IMR-90 (cell line): Measurements from ENCODE around the gene PCSK6. TPM values are rescaled to one million over a fixed set of nuclear protein-coding genes. Genes with fewer than 3 reads are reported as not detected.

Experiments
- ATAC-seq: fragments of 200-7000 bp; cut with Tn5 transposase; 2 replicates; pipeline ENCODE4 v1.9.1; 2020; ENCODE audit warnings: low read depth, mild to moderate bottlenecking, moderate library complexity
- BruUV-seq: library from RNA; stranded (reverse); fragments of 400-500 nt; replicated peaks from 2 replicates; lab custom pipeline; 2021; lab: Mats Ljungman, UMichigan
- CTCF ChIA-PET: fragments of 300-600 bp; formaldehyde crosslinking; extraction: SDS; loops from one replicate; lab custom pipeline; 2021; ENCODE audit warnings: antibody characterized with exemption; lab: Yijun Ruan, JAX
- POLR2A ChIA-PET: fragments of 300-600 bp; sonication (Branson Sonifier 250); formaldehyde crosslinking; loops from one replicate; lab custom pipeline; 2022; ENCODE audit warnings: antibody characterized with exemption; ENCODE audit not compliant: unreplicated experiment; lab: Charles Lee
- DNase-seq: peaks from one replicate; pipeline ENCODE4 v3.0.0; 2013
- H2AFZ ChIP-seq: replicated peaks from 2 replicates; pipeline ENCODE3; 2013; ENCODE audit warnings: low read length, mild to moderate bottlenecking; ENCODE audit not compliant: poor library complexity
- H2AK5ac ChIP-seq: 2 replicates; pipeline ENCODE4 v1.6.1; 2013; ENCODE audit warnings: low read depth, low read length, inconsistent platforms
- H2AK9ac ChIP-seq: replicated peaks from 2 replicates; pipeline ENCODE3; 2013; ENCODE audit warnings: mild to moderate bottlenecking, low read depth, low read length, moderate library complexity; ENCODE audit not compliant: poor library complexity
- H2BK120ac ChIP-seq: 2 replicates; pipeline ENCODE4 v1.6.1; 2013; ENCODE audit warnings: low read depth, low read length, inconsistent platforms
- H2BK15ac ChIP-seq: 3 replicates; pipeline ENCODE4 v1.6.1; 2013; ENCODE audit warnings: low read depth, low read length, inconsistent platforms
- H2BK20ac ChIP-seq: 2 replicates; pipeline ENCODE4 v1.6.1; 2013; ENCODE audit warnings: low read depth, mild to moderate bottlenecking, inconsistent platforms, low read length, moderate library complexity
- H2BK5ac ChIP-seq: 2 replicates; pipeline ENCODE4 v1.6.1; 2013; ENCODE audit warnings: mild to moderate bottlenecking, low read depth, low read length, inconsistent platforms; ENCODE audit not compliant: poor library complexity, severe bottlenecking
- H3K14ac ChIP-seq: replicated peaks from 2 replicates; pipeline ENCODE4 v1.6.1; 2013; ENCODE audit warnings: low read depth, low read length, inconsistent platforms
- H3K18ac ChIP-seq: 2 replicates; pipeline ENCODE4 v1.6.1; 2013; ENCODE audit warnings: low read depth, low read length, control low read depth
- H3K23ac ChIP-seq: 2 replicates; pipeline ENCODE4 v1.6.1; 2013; ENCODE audit warnings: low read depth, low read length, inconsistent platforms
- H3K27ac ChIP-seq: 2 replicates; pipeline ENCODE4 v1.5.1; 2013; ENCODE audit warnings: mild to moderate bottlenecking, control low read depth, low read length; ENCODE audit not compliant: insufficient read depth
- H3K27me3 ChIP-seq: 2 replicates; pipeline ENCODE4 v1.6.1; 2013; ENCODE audit warnings: low read length; ENCODE audit not compliant: control insufficient read depth, insufficient read depth
- H3K36me3 ChIP-seq: 2 replicates; pipeline ENCODE4 v1.6.1; 2013; ENCODE audit warnings: low read length, mixed read lengths; ENCODE audit not compliant: control insufficient read depth, insufficient read depth
- H3K4ac ChIP-seq: 2 replicates; pipeline ENCODE4 v1.6.1; 2013; ENCODE audit warnings: low read depth, low read length, inconsistent platforms
- H3K4me1 ChIP-seq: 2 replicates; pipeline ENCODE4 v1.6.1; 2013; ENCODE audit warnings: low read length, mixed read lengths; ENCODE audit not compliant: control insufficient read depth, insufficient read depth
- H3K4me2 ChIP-seq: 2 replicates; pipeline ENCODE4 v1.6.1; 2013; ENCODE audit warnings: low read depth, mild to moderate bottlenecking, control low read depth, low read length, moderate library complexity
- H3K4me3 ChIP-seq: 2 replicates; pipeline ENCODE4 v1.5.1; 2013; ENCODE audit warnings: low read depth, mild to moderate bottlenecking, control low read depth, low read length, moderate library complexity; ENCODE audit not compliant: insufficient read depth
- H3K56ac ChIP-seq: 2 replicates; pipeline ENCODE4 v1.6.1; 2013; ENCODE audit warnings: low read length, inconsistent platforms; ENCODE audit not compliant: insufficient read depth; ENCODE audit errors: extremely low read depth
- H3K79me1 ChIP-seq, 2 experiments: 2 replicates each; pipeline ENCODE4 v1.6.1; 2013; ENCODE audit warnings: low read length in 2 of 2, inconsistent platforms in 1 of 2, low read depth in 1 of 2
- H3K9ac ChIP-seq: 2 replicates; pipeline ENCODE4 v1.6.1; 2013; ENCODE audit warnings: low read depth, low read length, control low read depth
- H3K9me1 ChIP-seq: 2 replicates; pipeline ENCODE4 v1.6.1; 2013; ENCODE audit warnings: low read length, inconsistent platforms; ENCODE audit not compliant: insufficient read depth
- H3K9me3 ChIP-seq: 2 replicates; pipeline ENCODE4 v1.6.1; 2013; ENCODE audit warnings: low read length; ENCODE audit not compliant: control insufficient read depth, insufficient read depth
- H4K20me1 ChIP-seq: 2 replicates; pipeline ENCODE4 v1.6.1; 2013; ENCODE audit warnings: low read length, inconsistent platforms; ENCODE audit not compliant: insufficient read depth
- H4K5ac ChIP-seq: 2 replicates; pipeline ENCODE4 v1.6.1; 2013; ENCODE audit warnings: mild to moderate bottlenecking, low read depth, low read length, control low read depth
- H4K8ac ChIP-seq, 2 experiments: 2 replicates each; pipeline ENCODE4 v1.6.1; 2013; ENCODE audit warnings: low read depth in 2 of 2, low read length in 2 of 2, control low read depth in 1 of 2, inconsistent platforms in 1 of 2
- H4K91ac ChIP-seq: 2 replicates; pipeline ENCODE4 v1.6.1; 2013; ENCODE audit warnings: low read depth, low read length, inconsistent platforms; ENCODE audit not compliant: insufficient read depth
- BHLHE40 ChIP-seq: fragments of 150-350 bp; IDR thresholded peaks from 2 replicates; pipeline ENCODE4 v1.6.1; 2016; ENCODE audit warnings: mild to moderate bottlenecking, low read depth, low read length
- CEBPB ChIP-seq: IDR thresholded peaks from 2 replicates; pipeline ENCODE4 v1.6.1; 2012; ENCODE audit warnings: low read depth, low read length, improper control_type of control experiment
- CHD1 ChIP-seq: IDR thresholded peaks from 2 replicates; pipeline ENCODE4 v1.6.1; 2012; ENCODE audit warnings: low read depth, low read length, improper control_type of control experiment
- CTCF ChIP-seq: conservative IDR thresholded peaks from 2 replicates; pipeline ENCODE4 v1.5.1; 2012; ENCODE audit warnings: mild to moderate bottlenecking, low read depth, low read length, improper control_type of control experiment
- ELK1 ChIP-seq: fragments of 150-350 bp; IDR thresholded peaks from 2 replicates; pipeline ENCODE4 v1.6.1; 2016; ENCODE audit warnings: low read depth, mild to moderate bottlenecking, low read length, moderate library complexity, borderline replicate concordance
- FOS ChIP-seq: fragments of 150-350 bp; IDR thresholded peaks from 2 replicates; pipeline ENCODE4 v1.6.1; 2016; ENCODE audit warnings: low read depth, low read length
- MAFK ChIP-seq: IDR thresholded peaks from 2 replicates; pipeline ENCODE4 v1.6.1; 2012; ENCODE audit warnings: low read depth, low read length, improper control_type of control experiment
- MAZ ChIP-seq: IDR thresholded peaks from 2 replicates; pipeline ENCODE4 v1.6.1; 2012; ENCODE audit warnings: low read depth, mild to moderate bottlenecking, low read length, improper control_type of control experiment, moderate library complexity, borderline replicate concordance
- MXI1 ChIP-seq: IDR thresholded peaks from 2 replicates; pipeline ENCODE4 v1.6.1; 2012; ENCODE audit warnings: low read depth, mild to moderate bottlenecking, low read length, moderate library complexity, borderline replicate concordance
- NFE2L2 ChIP-seq: fragments of 150-350 bp; IDR thresholded peaks from 2 replicates; pipeline ENCODE4 v1.6.1; 2016; ENCODE audit warnings: low read depth, mild to moderate bottlenecking, low read length
- POLR2A ChIP-seq: IDR thresholded peaks from 2 replicates; pipeline ENCODE4 v1.6.1; 2012; ENCODE audit warnings: mild to moderate bottlenecking, low read depth, low read length
- RAD21 ChIP-seq: IDR thresholded peaks from 2 replicates; pipeline ENCODE4 v1.6.1; 2012; ENCODE audit warnings: low read length, improper control_type of control experiment
- RCOR1 ChIP-seq: IDR thresholded peaks from 2 replicates; pipeline ENCODE4 v1.6.1; 2012; ENCODE audit warnings: mild to moderate bottlenecking, low read length, improper control_type of control experiment; ENCODE audit not compliant: insufficient replicate concordance
- RFX5 ChIP-seq: IDR thresholded peaks from 2 replicates; pipeline ENCODE4 v1.8.0; 2012; ENCODE audit warnings: low read depth, mild to moderate bottlenecking, low read length, moderate library complexity
- SMC3 ChIP-seq: fragments of 150-350 bp; IDR thresholded peaks from 2 replicates; pipeline ENCODE4 v1.6.1; 2016; ENCODE audit warnings: low read depth, mild to moderate bottlenecking, antibody characterized with exemption, low read length, moderate library complexity
- USF2 ChIP-seq: fragments of 150-350 bp; IDR thresholded peaks from 2 replicates; pipeline ENCODE4 v1.6.1; 2017; ENCODE audit warnings: mild to moderate bottlenecking, antibody characterized with exemption, low read length, low read depth
- WGBS, 2 experiments: methylation state at CpG; one replicate each; pipeline versions ENCODE4 v1.1.5 to v1.1.7; 2013; ENCODE audit warnings: missing lambda C conversion rate in 2 of 2; ENCODE audit not compliant: insufficient read length in 1 of 2; ENCODE audit errors: extremely low coverage in 2 of 2; 5-methylcytosine and 5-hydroxymethylcytosine counted together
- dilution Hi-C: fragments of 300-500 bp; cut with HindIII; formaldehyde crosslinking; loops from one replicate; pipeline ENCODE4 v1.14.3; 2018; ENCODE audit warnings: low sequenced_read_pairs; ENCODE audit not compliant: unreplicated experiment
- in situ Hi-C: fragments of 300-500 bp; cut with MboI; formaldehyde crosslinking; loops from 3 replicates; pipeline ENCODE4 v1.14.3; 2019; ENCODE audit warnings: low sequenced_read_pairs, inconsistent platforms, mixed read lengths
- intact Hi-C: fragments of 100-400 bp; cut with micrococcal nuclease; formaldehyde crosslinking; loops from 2 replicates; pipeline ENCODE4 v1.10.0; 2022
- polyA plus RNA-seq, 3 experiments: library from polyadenylated mRNA; depleted of rRNA; stranded (reverse); fragments of >200 nt; gene quantifications; 2 replicates each; pipeline ENCODE4 v1.2.3, GENCODE V29; 2012; ENCODE audit warnings: low replicate concordance in 1 of 3
- total RNA-seq: library from RNA; depleted of rRNA; stranded (reverse); fragments of >200 nt; gene quantifications from 2 replicates; pipeline ENCODE4 v1.2.3, GENCODE V29; 2012

The PCSK6 gene
- total and polyA plus RNA-seq, 2 of the 4 experiments (the other 2 are of a cell fraction) = not detected

GRCh38 chr15:101446518-101447167, 42.9 kb downstream of the PCSK6 start:
- H3K4me3 ChIP-seq = no peak overlapping the region
- H3K27ac ChIP-seq = no peak overlapping the region
- peaks cover 2% of the 10 kb centered on the region; the same call in 1 of the 2 replicates for H3K9me3 ChIP-seq
- no peak overlapping the region for H3K4me2 ChIP-seq
- H2BK120ac ChIP-seq = no peak overlapping the region
- H3K36me3 ChIP-seq = no peaks in the 10 kb centered on the region
- no peak overlapping the region for H3K23ac ChIP-seq
- peaks cover 15% of the 10 kb centered on the region for H3K27me3 ChIP-seq
- CTCF ChIA-PET = no interaction called here
- TF ChIP-seq FOS = no peak
- TF ChIP-seq BHLHE40 = no peak
- no peak for TF ChIP-seq ELK1
- TF ChIP-seq CTCF = no peak
- TF ChIP-seq POLR2A = no peak
- no peak for TF ChIP-seq RCOR1
- TF ChIP-seq CHD1 = no peak
- no peak for TF ChIP-seq SMC3
- TF ChIP-seq MAZ = no peak
- TF ChIP-seq USF2 = no peak
- TF ChIP-seq MAFK = no peak
- TF ChIP-seq RFX5 = no peak
- TF ChIP-seq MXI1 = no peak
- TF ChIP-seq NFE2L2 = no peak
- TF ChIP-seq CEBPB = no peak
- no peak for TF ChIP-seq RAD21
- no peak overlapping the region for H2AK9ac ChIP-seq
- intact Hi-C loops (no loop called here), in situ Hi-C loops (no loop called here), dilution Hi-C loops (no loop called here)
- H3K79me1 ChIP-seq = no peaks in the 10 kb centered on the region
- no peak overlapping the region for H3K4ac ChIP-seq
- no peak overlapping the region for H2AFZ ChIP-seq
- POLR2A ChIA-PET = no interaction called here
- 82% methylated on average over 8 of the region's 12 CpGs; no CpG with 5 or more reads in 1 of the 2 experiments for WGBS, 2 experiments
- DNase-seq (no peak), ATAC-seq (no peak)
- H3K9me1 ChIP-seq = no peaks in the 10 kb centered on the region
- no peak overlapping the region for H3K18ac ChIP-seq
- no peaks in the 10 kb centered on the region for H4K20me1 ChIP-seq
- H2AK5ac ChIP-seq = no peak overlapping the region
- no peak overlapping the region for H2BK5ac ChIP-seq
- no peak overlapping the region for H4K8ac ChIP-seq
- H2BK20ac ChIP-seq = no peak overlapping the region
- no peak overlapping the region for H2BK15ac ChIP-seq
- H3K56ac ChIP-seq = no peak overlapping the region
- no peak overlapping the region for H4K91ac ChIP-seq
- H4K5ac ChIP-seq = no peak overlapping the region
- no peaks in the 10 kb centered on the region for H3K4me1 ChIP-seq
- no peak overlapping the region for H3K14ac ChIP-seq
- no TSS peak for BruUV-seq
- H3K9ac ChIP-seq = no peak overlapping the region
